OCI-LY1 (cell line): ENCODE data around the gene AKAP8L.

Experiments
- H2AFZ ChIP-seq: fragments of 200-600 bp; sonication (generic), shearing (Covaris generic); 2 replicates; pipeline ENCODE4 v1.6.0; 2014; ENCODE audit warnings: antibody characterized with exemption, mild to moderate bottlenecking, low read length
- H3F3A ChIP-seq: fragments of 200-600 bp; sonication (generic), shearing (Covaris generic); 2 replicates; pipeline ENCODE4 v1.6.0; 2014; ENCODE audit warnings: mild to moderate bottlenecking, antibody characterized with exemption, low read length, moderate library complexity; ENCODE audit not compliant: insufficient read depth
- H3K27ac ChIP-seq: fragments of 200-600 bp; sonication (generic); 2 replicates; pipeline ENCODE4 v1.5.1; 2014; ENCODE audit warnings: low read length, mixed run types, mild to moderate bottlenecking, low read depth; ENCODE audit not compliant: poor library complexity, severe bottlenecking
- H3K27me3 ChIP-seq: fragments of 200-600 bp; sonication (generic); 2 replicates; pipeline ENCODE4 v1.6.0; 2014; ENCODE audit warnings: antibody characterized with exemption, mild to moderate bottlenecking, low read length, moderate library complexity; ENCODE audit not compliant: insufficient read depth
- H3K36me3 ChIP-seq: fragments of 200-600 bp; sonication (generic); 2 replicates; pipeline ENCODE4 v1.6.1; 2014; ENCODE audit warnings: mild to moderate bottlenecking, antibody characterized with exemption, low read length, moderate library complexity, mixed read lengths; ENCODE audit not compliant: insufficient read depth
- H3K4me1 ChIP-seq: fragments of 200-600 bp; sonication (generic); 2 replicates; pipeline ENCODE4 v1.5.1; 2014; ENCODE audit warnings: mild to moderate bottlenecking, low read length, moderate library complexity; ENCODE audit not compliant: insufficient read depth, severe bottlenecking
- H3K4me2 ChIP-seq: fragments of 200-600 bp; sonication (generic), shearing (Covaris generic); 2 replicates; pipeline ENCODE4 v1.6.1; 2014; ENCODE audit warnings: low read length
- H3K4me3 ChIP-seq: fragments of 200-600 bp; sonication (generic); 2 replicates; pipeline ENCODE4 v1.5.1; 2014; ENCODE audit warnings: low read length, low read depth, mild to moderate bottlenecking, mixed read lengths; ENCODE audit not compliant: poor library complexity, severe bottlenecking
- H3K79me2 ChIP-seq: fragments of 200-600 bp; shearing (Covaris generic); 2 replicates; pipeline ENCODE4 v1.6.1; 2016; ENCODE audit warnings: mixed run types, low read length, mixed read lengths; ENCODE audit not compliant: insufficient read depth
- H3K9ac ChIP-seq: fragments of 200-600 bp; sonication (generic), shearing (Covaris generic); 2 replicates; pipeline ENCODE4 v1.6.1; 2014; ENCODE audit warnings: mild to moderate bottlenecking, low read length, mixed read lengths
- H3K9me2 ChIP-seq: fragments of 200-600 bp; sonication (generic), shearing (Covaris generic); 2 replicates; pipeline ENCODE4 v1.6.1; 2014; ENCODE audit warnings: low read depth, mild to moderate bottlenecking, low read length, mixed read lengths
- H3K9me3 ChIP-seq: fragments of 200-600 bp; shearing (Covaris generic); 2 replicates; pipeline ENCODE4 v1.6.1; 2014; ENCODE audit warnings: low read length, mixed read lengths
- H4K20me1 ChIP-seq: fragments of 200-600 bp; sonication (generic), shearing (Covaris generic); 2 replicates; pipeline ENCODE4 v1.6.0; 2016; ENCODE audit warnings: mild to moderate bottlenecking, low read length; ENCODE audit not compliant: insufficient read depth
- EZH2 ChIP-seq: fragments of 200-600 bp; sonication (generic), shearing (Covaris generic); IDR thresholded peaks from 2 replicates; pipeline ENCODE4 v1.8.0; 2017; ENCODE audit warnings: borderline replicate concordance, mixed run types, mild to moderate bottlenecking, antibody characterized with exemption, low read length, moderate library complexity, mixed read lengths
- TF ChIP-seq, protein P1 (sequence below): fragments of 200-600 bp; sonication (generic), shearing (Covaris generic); IDR thresholded peaks from 2 replicates; pipeline ENCODE4 v1.5.1; 2017; ENCODE audit warnings: mild to moderate bottlenecking, antibody characterized with exemption, low read length, moderate library complexity, mixed read lengths

AKAP8L gene

DNA sequence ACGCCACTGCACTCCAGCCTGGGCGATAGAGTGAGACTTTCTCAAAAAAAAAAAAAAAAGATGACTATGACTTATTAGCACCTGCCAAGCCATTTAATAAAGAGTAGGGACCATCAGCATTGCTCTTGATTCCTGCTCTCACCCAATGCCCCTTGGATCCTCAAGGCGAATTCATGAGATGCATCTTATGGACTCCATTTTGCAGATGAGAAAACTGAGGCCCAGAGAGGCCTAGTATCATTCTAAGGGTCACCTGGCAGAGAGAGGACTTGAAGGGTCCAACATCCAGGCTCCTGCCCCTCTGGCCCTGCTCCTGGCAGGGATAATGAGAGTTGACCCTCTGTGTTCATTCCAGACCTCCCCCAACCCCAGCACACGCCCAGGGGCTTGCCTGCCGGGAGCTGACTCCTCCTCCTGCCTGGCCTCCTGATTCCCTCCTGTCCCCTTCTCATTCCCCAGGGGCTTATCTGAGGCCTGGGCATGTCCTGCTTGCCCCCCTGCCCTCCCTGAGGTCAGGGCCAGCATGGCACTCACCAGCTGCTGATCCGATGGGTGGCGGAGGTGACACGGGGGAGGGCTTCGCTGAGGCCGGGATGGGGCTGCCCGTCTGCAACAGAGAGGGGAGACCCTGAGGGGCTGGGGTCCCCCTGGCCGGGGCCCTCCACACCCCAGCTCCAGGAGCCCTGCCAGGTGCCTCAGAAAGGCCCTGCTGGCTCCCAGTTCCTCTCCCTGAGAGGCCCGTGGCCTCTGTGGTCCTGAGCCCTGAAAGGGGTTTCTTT, 23.5 kb upstream of the AKAP8L start:
- no peak overlapping the region for H3K4me3 ChIP-seq
- H3K9ac ChIP-seq: no peak overlapping the region
- H2AFZ ChIP-seq: no peak overlapping the region
- no peaks in the 10 kb centered on the region for H3K36me3 ChIP-seq
- no peaks in the 10 kb centered on the region for H3F3A ChIP-seq
- H3K9me2 ChIP-seq: no peaks in the 10 kb centered on the region
- no peaks in the 10 kb centered on the region for H3K79me2 ChIP-seq
- H3K4me2 ChIP-seq: no peak overlapping the region
- H3K4me1 ChIP-seq: no peaks in the 10 kb centered on the region
- no peaks in the 10 kb centered on the region for H3K9me3 ChIP-seq
- TF ChIP-seq, protein P1, sequence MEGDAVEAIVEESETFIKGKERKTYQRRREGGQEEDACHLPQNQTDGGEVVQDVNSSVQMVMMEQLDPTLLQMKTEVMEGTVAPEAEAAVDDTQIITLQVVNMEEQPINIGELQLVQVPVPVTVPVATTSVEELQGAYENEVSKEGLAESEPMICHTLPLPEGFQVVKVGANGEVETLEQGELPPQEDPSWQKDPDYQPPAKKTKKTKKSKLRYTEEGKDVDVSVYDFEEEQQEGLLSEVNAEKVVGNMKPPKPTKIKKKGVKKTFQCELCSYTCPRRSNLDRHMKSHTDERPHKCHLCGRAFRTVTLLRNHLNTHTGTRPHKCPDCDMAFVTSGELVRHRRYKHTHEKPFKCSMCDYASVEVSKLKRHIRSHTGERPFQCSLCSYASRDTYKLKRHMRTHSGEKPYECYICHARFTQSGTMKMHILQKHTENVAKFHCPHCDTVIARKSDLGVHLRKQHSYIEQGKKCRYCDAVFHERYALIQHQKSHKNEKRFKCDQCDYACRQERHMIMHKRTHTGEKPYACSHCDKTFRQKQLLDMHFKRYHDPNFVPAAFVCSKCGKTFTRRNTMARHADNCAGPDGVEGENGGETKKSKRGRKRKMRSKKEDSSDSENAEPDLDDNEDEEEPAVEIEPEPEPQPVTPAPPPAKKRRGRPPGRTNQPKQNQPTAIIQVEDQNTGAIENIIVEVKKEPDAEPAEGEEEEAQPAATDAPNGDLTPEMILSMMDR: no peak
- no peak for TF ChIP-seq EZH2
- H4K20me1 ChIP-seq: no peaks in the 10 kb centered on the region
- H3K27me3 ChIP-seq: peaks cover 3% of the 10 kb centered on the region; the same call in 1 of the 2 replicates
- no peak overlapping the region for H3K27ac ChIP-seq

DNA sequence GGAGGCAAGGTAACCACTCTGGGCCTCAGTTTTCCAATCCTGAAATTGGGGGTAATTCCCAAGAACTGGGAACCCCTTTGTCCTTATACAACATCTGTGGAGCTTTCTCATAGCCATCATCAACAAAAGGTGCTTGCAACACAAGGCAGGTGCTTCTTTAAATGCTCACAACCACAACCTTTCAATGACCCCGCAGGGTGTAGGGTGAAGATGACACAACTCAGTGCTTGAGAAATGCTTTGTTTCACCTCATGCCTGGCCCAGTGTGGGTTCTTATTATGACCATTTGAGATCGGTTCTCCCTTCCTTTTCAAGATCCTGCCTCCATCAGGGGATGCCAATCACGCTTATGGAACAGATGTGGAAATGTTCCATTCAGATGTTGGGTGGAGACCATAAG, 22.5 kb upstream of the AKAP8L start:
- Histone ChIP-seq H3K4me3 (no peak overlapping the region), H3K9ac (no peak overlapping the region), H3K27me3 (peaks cover 3% of the 10 kb centered on the region; the same call in 1 of the 2 replicates), H3K9me2 (no peaks in the 10 kb centered on the region), H3F3A (no peaks in the 10 kb centered on the region), H2AFZ (no peak overlapping the region), H3K4me2 (no peak overlapping the region), H3K27ac (no peak overlapping the region), H3K36me3 (no peaks in the 10 kb centered on the region), H3K9me3 (no peaks in the 10 kb centered on the region), H3K79me2 (no peaks in the 10 kb centered on the region), H3K4me1 (no peaks in the 10 kb centered on the region), H4K20me1 (no peaks in the 10 kb centered on the region)
- TF ChIP-seq EZH2: no peak
- TF ChIP-seq, protein P1: no peak

DNA sequence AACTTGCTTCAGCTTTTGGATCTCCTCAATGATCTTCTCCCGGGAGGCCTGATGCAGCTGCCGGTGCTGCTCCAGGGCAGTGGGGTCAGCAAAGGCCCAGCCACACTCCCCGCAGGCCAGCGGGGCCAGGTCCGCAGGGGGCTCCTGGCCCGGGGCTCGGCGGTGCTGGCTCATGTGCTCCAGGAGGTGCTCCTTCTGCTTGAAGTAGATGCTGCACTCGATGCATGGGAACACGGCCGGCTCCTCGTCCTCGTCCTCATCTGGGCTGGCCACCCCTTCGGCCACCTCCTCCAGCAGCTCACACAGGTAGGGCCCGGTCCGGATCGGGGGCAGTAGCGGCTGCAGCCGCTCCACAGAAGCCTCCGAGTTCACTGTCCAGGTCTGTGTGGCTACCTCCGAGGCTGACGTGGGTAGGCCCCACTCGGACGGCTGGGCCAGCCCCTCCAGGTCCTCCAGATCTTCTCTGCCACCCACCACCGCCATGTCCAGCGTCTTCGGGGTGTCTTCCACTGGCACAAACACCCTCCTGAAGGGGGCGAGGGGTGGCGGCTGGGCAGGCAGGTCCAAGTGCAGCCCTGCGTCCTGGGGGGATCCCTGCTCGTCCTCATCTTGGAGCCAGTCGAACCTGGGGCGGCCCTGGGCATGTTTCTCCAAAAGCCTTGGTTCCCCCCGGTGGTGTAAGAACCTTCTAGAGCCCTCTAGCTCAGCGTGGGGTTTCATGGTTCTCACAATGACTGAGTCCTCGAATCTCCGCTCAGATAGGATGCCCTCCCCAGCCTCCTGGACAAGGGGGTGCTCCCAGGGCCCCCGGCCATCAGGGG, 21.2 kb upstream of the AKAP8L start:
- TF ChIP-seq EZH2: no peak
- TF ChIP-seq, protein P1: no peak
- no peak overlapping the region for H3K4me2 ChIP-seq
- no peaks in the 10 kb centered on the region for H3F3A ChIP-seq
- no peaks in the 10 kb centered on the region for H3K9me2 ChIP-seq
- no peaks in the 10 kb centered on the region for H3K79me2 ChIP-seq
- H3K9ac ChIP-seq: no peak overlapping the region
- H4K20me1 ChIP-seq: no peaks in the 10 kb centered on the region
- no peaks in the 10 kb centered on the region for H3K36me3 ChIP-seq
- no peak overlapping the region for H3K27ac ChIP-seq
- H3K4me1 ChIP-seq: no peaks in the 10 kb centered on the region
- no peak overlapping the region for H2AFZ ChIP-seq
- no peak overlapping the region for H3K4me3 ChIP-seq
- H3K27me3 ChIP-seq: peaks cover under 1% of the 10 kb centered on the region; the same call in 1 of the 2 replicates
- no peaks in the 10 kb centered on the region for H3K9me3 ChIP-seq
